H1 (cell line): ENCODE data around the gene SLC38A8. TPM values are rescaled to one million over a fixed set of nuclear protein-coding genes. Genes with fewer than 3 reads are reported as not detected.

Experiments
- CTCF ChIA-PET: fragments of 300-600 bp; sonication (Branson Sonifier 250); formaldehyde crosslinking; loops from one replicate; lab custom pipeline; 2021; ENCODE audit not compliant: partially characterized antibody; lab: Charles Lee
- POLR2A ChIA-PET: fragments of 300-600 bp; sonication (Branson Sonifier 250); formaldehyde crosslinking; loops from one replicate; lab custom pipeline; 2021; ENCODE audit warnings: inconsistent platforms; ENCODE audit not compliant: partially characterized antibody; lab: Charles Lee
- DNase-seq, 2 experiments: peaks; one replicate each; pipeline versions ENCODE4 v3.0.0 to v3.0.0-alpha.2; 2010 to 2022; ENCODE audit warnings: low spot score in 2 of 2, low read depth in 1 of 2, mixed read lengths in 1 of 2
- FAIRE-seq: peaks from 2 replicates; lab custom pipeline; 2011; peaks lifted over from hg19 to GRCh38; lab: Jason Lieb, UNC
- H2AFZ ChIP-seq: 2 replicates; pipeline ENCODE4 v1.8.1; 2012; ENCODE audit warnings: low read length, inconsistent platforms
- H2AK5ac ChIP-seq: 2 replicates; pipeline ENCODE4 v1.6.1; 2013; ENCODE audit warnings: low read depth, low read length
- H2BK120ac ChIP-seq: replicated peaks from 2 replicates; pipeline ENCODE3; 2013; ENCODE audit warnings: low read depth, low read length, inconsistent platforms
- H2BK12ac ChIP-seq: 2 replicates; pipeline ENCODE4 v1.6.1; 2013; ENCODE audit warnings: low read depth, low read length
- H2BK15ac ChIP-seq: 2 replicates; pipeline ENCODE4 v1.6.1; 2013; ENCODE audit warnings: low read length
- H2BK20ac ChIP-seq: 2 replicates; pipeline ENCODE4 v1.6.1; 2013; ENCODE audit warnings: low read length
- H2BK5ac ChIP-seq: 2 replicates; pipeline ENCODE4 v1.6.1; 2013; ENCODE audit warnings: low read depth, low read length
- H3K14ac ChIP-seq: 2 replicates; pipeline ENCODE4 v1.6.1; 2013; ENCODE audit warnings: inconsistent platforms; ENCODE audit not compliant: insufficient read length
- H3K18ac ChIP-seq: 2 replicates; pipeline ENCODE4 v1.6.1; 2013; ENCODE audit warnings: low read length; ENCODE audit errors: extremely low read depth
- H3K23ac ChIP-seq: 2 replicates; pipeline ENCODE4 v1.6.1; 2013; ENCODE audit warnings: inconsistent platforms; ENCODE audit not compliant: insufficient read length
- H3K23me2 ChIP-seq: 2 replicates; pipeline ENCODE4 v1.6.1; 2013; ENCODE audit warnings: low read depth, low read length
- H3K27ac ChIP-seq: 2 replicates; pipeline ENCODE4 v1.6.1; 2011; ENCODE audit warnings: low read depth, low read length, inconsistent platforms
- H3K27me3 ChIP-seq, 4 experiments: replicated peaks in 1 of 4; 1 replicate in 1 of 4; 2 replicates in 3 of 4; pipeline versions ENCODE4 v1.6.1 to v1.8.1; 2011 to 2013; ENCODE audit warnings: low read length in 3 of 4, mild to moderate bottlenecking in 3 of 4, inconsistent platforms in 2 of 4, mixed read lengths in 2 of 4, moderate library complexity in 1 of 4; ENCODE audit not compliant: control insufficient read depth in 3 of 4, insufficient read depth in 3 of 4; ENCODE audit errors: extremely low read depth in 1 of 4
- H3K36me3 ChIP-seq, 4 experiments: 2 replicates each; pipeline versions ENCODE4 v1.6.1 to v1.8.1; 2011 to 2013; ENCODE audit warnings: mild to moderate bottlenecking in 4 of 4, low read length in 3 of 4, moderate library complexity in 2 of 4, control low read depth in 1 of 4, inconsistent platforms in 1 of 4; ENCODE audit not compliant: insufficient read depth in 4 of 4, control insufficient read depth in 2 of 4
- H3K4ac ChIP-seq: replicated peaks from 2 replicates; pipeline ENCODE3; 2013; ENCODE audit warnings: low read length, low read depth, mixed read lengths, inconsistent platforms; ENCODE audit not compliant: insufficient read length
- H3K4me1 ChIP-seq, 4 experiments: replicated peaks in 1 of 4; 1 replicate in 1 of 4; 2 replicates in 3 of 4; pipeline versions ENCODE4 v1.6.1 to v1.8.1; 2011 to 2013; ENCODE audit warnings: low read length in 3 of 4, inconsistent platforms in 2 of 4, mixed read lengths in 1 of 4; ENCODE audit not compliant: insufficient read depth in 4 of 4, control insufficient read depth in 3 of 4
- H3K4me2 ChIP-seq, 2 experiments: 2 replicates each; pipeline versions ENCODE4 v1.6.1 to v1.8.1; 2011 to 2013; ENCODE audit warnings: low read depth in 2 of 2, low read length in 2 of 2, control low read depth in 1 of 2, inconsistent platforms in 1 of 2, mild to moderate bottlenecking in 1 of 2; ENCODE audit not compliant: insufficient read depth in 1 of 2
- H3K4me3 ChIP-seq, 4 experiments: fragments of 200-600, 300-600 bp in 1 of 4; sonication (generic), shearing (Covaris generic), sonication (Bioruptor Twin) in 1 of 4; 2 replicates each; pipeline versions ENCODE4 v1.5.1 to v1.8.1; 2011 to 2016; ENCODE audit warnings: low read length in 4 of 4, low read depth in 3 of 4, control low read depth in 2 of 4, inconsistent platforms in 2 of 4, mild to moderate bottlenecking in 2 of 4, mixed read lengths in 1 of 4, moderate library complexity in 1 of 4; ENCODE audit not compliant: insufficient read depth in 2 of 4; ENCODE audit errors: extremely low read depth in 1 of 4
- H3K56ac ChIP-seq: replicated peaks from 2 replicates; pipeline ENCODE3; 2013; ENCODE audit warnings: low read depth, mild to moderate bottlenecking, mixed read lengths, low read length, inconsistent platforms; ENCODE audit not compliant: insufficient read length
- H3K79me1 ChIP-seq: 2 replicates; pipeline ENCODE4 v1.6.1; 2013; ENCODE audit warnings: low read depth, low read length, control low read depth
- H3K79me2 ChIP-seq, 2 experiments: 2 replicates each; pipeline versions ENCODE4 v1.6.1 to v1.8.1; 2012 to 2013; ENCODE audit warnings: low read length in 2 of 2, mild to moderate bottlenecking in 2 of 2, inconsistent platforms in 1 of 2; ENCODE audit not compliant: insufficient read depth in 2 of 2, control insufficient read depth in 1 of 2
- H3K9ac ChIP-seq, 4 experiments: replicated peaks in 1 of 4; 1 replicate in 1 of 4; 2 replicates in 3 of 4; pipeline versions ENCODE4 v1.6.1 to v1.8.1; 2011 to 2013; ENCODE audit warnings: low read depth in 3 of 4, low read length in 3 of 4, control low read depth in 2 of 4, mild to moderate bottlenecking in 2 of 4, moderate library complexity in 2 of 4, inconsistent platforms in 1 of 4; ENCODE audit errors: extremely low read depth in 1 of 4
- H3K9me3 ChIP-seq, 2 experiments: 2 replicates each; pipeline versions ENCODE4 v1.6.1 to v1.8.1; 2012 to 2013; ENCODE audit warnings: mild to moderate bottlenecking in 2 of 2, moderate library complexity in 2 of 2, control low read depth in 1 of 2, inconsistent platforms in 1 of 2, low read depth in 1 of 2, low read length in 1 of 2, mixed read lengths in 1 of 2; ENCODE audit not compliant: insufficient read depth in 2 of 2
- H4K20me1 ChIP-seq, 2 experiments: replicated peaks in 1 of 2; 2 replicates each; pipeline versions ENCODE3 to v1.8.1; 2011 to 2013; ENCODE audit warnings: inconsistent platforms in 2 of 2, low read length in 2 of 2, mild to moderate bottlenecking in 1 of 2; ENCODE audit not compliant: insufficient read depth in 2 of 2, control insufficient read depth in 1 of 2
- H4K5ac ChIP-seq: 2 replicates; pipeline ENCODE4 v1.6.1; 2013; ENCODE audit warnings: low read length, low read depth, mixed read lengths, inconsistent platforms; ENCODE audit not compliant: insufficient read length
- H4K8ac ChIP-seq: 2 replicates; pipeline ENCODE4 v1.8.0; 2013; ENCODE audit warnings: mild to moderate bottlenecking, moderate library complexity, low read length, inconsistent platforms; ENCODE audit not compliant: insufficient read depth; ENCODE audit errors: extremely low read depth
- H4K91ac ChIP-seq: replicated peaks from 2 replicates; pipeline ENCODE3; 2013; ENCODE audit warnings: low read length, mixed read lengths, inconsistent platforms; ENCODE audit not compliant: insufficient read length
- CBX8 ChIP-seq: fragments of 300-800, 300-1000 bp; sonication (generic); IDR thresholded peaks from 2 replicates; pipeline ENCODE4 v1.7.1; 2016; ENCODE audit warnings: low read depth, low read length, borderline replicate concordance
- CEBPB ChIP-seq: IDR thresholded peaks from 2 replicates; pipeline ENCODE4 v1.6.1; 2012; ENCODE audit warnings: low read depth, low read length
- CREB1 ChIP-seq: IDR thresholded peaks from 2 replicates; pipeline ENCODE4 v1.6.1; 2012; ENCODE audit warnings: inconsistent platforms
- POLR2AphosphoS5 ChIP-seq: IDR thresholded peaks from 2 replicates; pipeline ENCODE4 v1.6.1; 2011; ENCODE audit warnings: low read depth, low read length
- RAD21 ChIP-seq, 2 experiments: IDR thresholded peaks in 1 of 2; conservative IDR thresholded peaks in 1 of 2; 2 replicates each; pipeline ENCODE4 v1.6.1; 2011; ENCODE audit warnings: low read depth in 2 of 2, low read length in 2 of 2, improper control_type of control experiment in 1 of 2, inconsistent platforms in 1 of 2, mild to moderate bottlenecking in 1 of 2, moderate library complexity in 1 of 2
- RBBP5 ChIP-seq: IDR thresholded peaks from 2 replicates; pipeline ENCODE4 v1.7.1; 2012; ENCODE audit warnings: low read depth, mild to moderate bottlenecking, inconsistent platforms, low read length, moderate library complexity, borderline replicate concordance
- SIN3A ChIP-seq, 2 experiments: IDR thresholded peaks in 1 of 2; conservative IDR thresholded peaks in 1 of 2; 2 replicates each; pipeline ENCODE4 v1.6.1; 2011 to 2012; ENCODE audit warnings: low read length in 2 of 2, improper control_type of control experiment in 1 of 2, low read depth in 1 of 2, mild to moderate bottlenecking in 1 of 2
- TCF12 ChIP-seq: IDR thresholded peaks from 2 replicates; pipeline ENCODE4 v1.6.1; 2011; ENCODE audit warnings: low read depth, mild to moderate bottlenecking, low read length
- WGBS, 2 experiments: shearing (Covaris generic) in 1 of 2; methylation state at CpG; one replicate each; pipeline versions ENCODE4 v1.1.6 to v1.1.7; 2013 to 2015; ENCODE audit warnings: low lambda C conversion rate in 2 of 2, mixed read lengths in 2 of 2, inconsistent platforms in 1 of 2, low coverage in 1 of 2, missing lambda C conversion rate in 1 of 2; ENCODE audit not compliant: insufficient replicate concordance in 2 of 2, insufficient coverage in 1 of 2, insufficient read length in 1 of 2; ENCODE audit errors: extremely low coverage in 1 of 2, missing lambda C conversion rate in 1 of 2; 5-methylcytosine and 5-hydroxymethylcytosine counted together
- polyA plus RNA-seq, 7 experiments: library from polyadenylated mRNA; depleted of rRNA in 3 of 7; stranded (reverse) in 5 of 7; unstranded in 2 of 7; fragments of >200 nt in 5 of 7; fragments of 200-250 nt in 2 of 7; gene quantifications; 1 replicate in 5 of 7; 2 replicates in 1 of 7; 4 replicates in 1 of 7; pipeline versions ENCODE4 v1.2.1 to v1.2.3, GENCODE V29; 2011 to 2013; ENCODE audit warnings: missing spikeins in 2 of 7, mixed read lengths in 2 of 7
- total RNA-seq: library from RNA; stranded (reverse); fragmentation: NEBNext Ultra II Directional; extraction: Animal tissue kit (Norgen Biotek cat#: 25700); gene quantifications from 2 replicates; pipeline ENCODE4 v1.2.1, GENCODE V29; 2021
- TF ChIP-seq, protein P1 (sequence below), 3 experiments: IDR thresholded peaks; 1 replicate in 2 of 3; 2 replicates in 1 of 3; pipeline versions ENCODE4 v1.5.1 to v1.6.1; 2011; ENCODE audit warnings: low read length in 3 of 3, mild to moderate bottlenecking in 3 of 3, inconsistent platforms in 2 of 3, low read depth in 1 of 3, moderate library complexity in 1 of 3; ENCODE audit not compliant: insufficient read depth in 1 of 3; ENCODE audit errors: control extremely low read depth in 1 of 3

The SLC38A8 gene
- total and polyA plus RNA-seq, 2 of the 8 experiments (the other 6 are each of a cell fraction or from before 2014, with no cell fraction given), result 0.08 TPM; not detected in 1

DNA sequence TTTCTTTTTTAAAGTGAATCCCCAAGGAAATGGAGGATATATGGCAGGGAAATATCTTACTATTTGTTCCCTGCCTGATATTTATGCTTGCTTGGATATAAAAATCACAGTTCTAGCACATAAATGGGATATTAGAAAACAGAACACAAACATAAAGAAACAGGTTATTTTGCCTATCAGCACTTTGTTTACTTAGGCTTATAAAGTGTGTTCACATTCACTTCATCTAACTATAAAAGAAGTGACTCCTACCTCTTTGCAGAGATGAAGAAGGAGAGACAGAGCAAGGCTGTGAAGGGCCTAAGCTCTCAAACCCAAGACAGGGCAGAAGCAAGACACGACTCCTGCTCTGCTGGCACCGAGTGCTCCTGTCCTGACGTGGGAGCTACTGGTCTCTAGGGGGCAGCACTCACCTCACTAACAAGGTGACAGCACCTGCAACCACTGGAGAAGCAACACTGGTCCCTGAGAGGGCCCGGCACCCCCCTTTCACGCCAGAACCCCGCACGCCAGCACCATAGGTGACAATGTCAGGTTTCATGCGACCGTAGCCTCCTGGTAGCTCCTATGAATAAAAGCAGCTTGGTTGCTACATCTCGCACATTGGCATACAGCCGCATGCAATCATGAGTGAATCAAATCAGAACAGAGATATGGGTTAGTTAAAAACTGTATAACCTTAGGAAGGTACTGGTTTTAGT lies 42.1 kb upstream of the SLC38A8 start:
- Histone ChIP-seq H2BK15ac (no peak overlapping the region), H4K20me1 (peaks cover 0 to 9% of the 10 kb centered on the region in 2 experiments), H3K56ac (no peak overlapping the region), H2AK5ac (no peak overlapping the region), H3K27ac (no peak overlapping the region), H2BK20ac (no peak overlapping the region), H3K4me1 (no peaks in the 10 kb centered on the region), H3K4ac (no peak overlapping the region), H2BK5ac (no peak overlapping the region), H3K27me3 (no peaks in the 10 kb centered on the region), H2BK12ac (no peak overlapping the region), H3K4me3 (no peak overlapping the region), H3K23me2 (no peaks in the 10 kb centered on the region), H4K91ac (no peak overlapping the region), H3K4me2 (no peak overlapping the region), H3K14ac (no peak overlapping the region), H4K5ac (no peak overlapping the region), H3K79me2 (no peaks in the 10 kb centered on the region), H3K79me1 (no peaks in the 10 kb centered on the region; the same call in 1 of the 2 replicates), H2BK120ac (no peak overlapping the region), H2AFZ (no peak overlapping the region), H3K23ac (no peak overlapping the region), H3K36me3 (peaks cover 18 to 57% (median 39%) of the 10 kb centered on the region in 4 experiments; a peak in 7 of 8 replicates), H3K9ac (no peak overlapping the region), H3K18ac (no peak overlapping the region), H3K9me3 (no peaks in the 10 kb centered on the region), H4K8ac (no peak overlapping the region)
- DNase-seq (peak; percentile 49 to 80), FAIRE-seq (peak; percentile 80)
- ChIA-PET POLR2A (interaction anchor here (1.0 to 1.2 kb wide), 2 partner anchors 32 to 92 kb away, joined by 4 read pairs; partner anchors contain the start of gene MBTPS1), CTCF (interaction anchor here (0.6 to 10.5 kb wide), 35 partner anchors 8 to 421 kb away, joined by 3 to 93 read pairs (median 5); partner anchors contain the start of gene ADAD2)
- 63% methylated on average over 11 of the region's 11 CpGs; no CpG with 5 or more reads in 1 of the 2 experiments for WGBS, 2 experiments
- TF ChIP-seq CBX8 (no peak), CEBPB (0 out of 2 replicates have a peak, but pooled peaks have one; percentile 24), RBBP5 (no peak), SIN3A (conservative IDR thresholded peaks at IDR 0.05 in 1 of 2, IDR thresholded peaks at IDR 0.05 in 1 of 2; ENCODE audit: low read depth in 1 of 2, low read length in 2 of 2) (peak in 1 of 2 experiments; percentile 80; a peak in 2 of 4 replicates), CREB1 (peak; percentile 50; the same call in 1 of the 2 replicates), POLR2AphosphoS5 (peak; percentile 25; the same call in 1 of the 2 replicates), TCF12 (peak; percentile 65; the same call in 1 of the 2 replicates), RAD21 (IDR thresholded peaks at IDR 0.05 in 1 of 2, conservative IDR thresholded peaks at IDR 0.05 in 1 of 2; ENCODE audit: low read depth in 2 of 2, low read length in 2 of 2) (peak; percentile 72 to 79)
- TF ChIP-seq, protein P1, sequence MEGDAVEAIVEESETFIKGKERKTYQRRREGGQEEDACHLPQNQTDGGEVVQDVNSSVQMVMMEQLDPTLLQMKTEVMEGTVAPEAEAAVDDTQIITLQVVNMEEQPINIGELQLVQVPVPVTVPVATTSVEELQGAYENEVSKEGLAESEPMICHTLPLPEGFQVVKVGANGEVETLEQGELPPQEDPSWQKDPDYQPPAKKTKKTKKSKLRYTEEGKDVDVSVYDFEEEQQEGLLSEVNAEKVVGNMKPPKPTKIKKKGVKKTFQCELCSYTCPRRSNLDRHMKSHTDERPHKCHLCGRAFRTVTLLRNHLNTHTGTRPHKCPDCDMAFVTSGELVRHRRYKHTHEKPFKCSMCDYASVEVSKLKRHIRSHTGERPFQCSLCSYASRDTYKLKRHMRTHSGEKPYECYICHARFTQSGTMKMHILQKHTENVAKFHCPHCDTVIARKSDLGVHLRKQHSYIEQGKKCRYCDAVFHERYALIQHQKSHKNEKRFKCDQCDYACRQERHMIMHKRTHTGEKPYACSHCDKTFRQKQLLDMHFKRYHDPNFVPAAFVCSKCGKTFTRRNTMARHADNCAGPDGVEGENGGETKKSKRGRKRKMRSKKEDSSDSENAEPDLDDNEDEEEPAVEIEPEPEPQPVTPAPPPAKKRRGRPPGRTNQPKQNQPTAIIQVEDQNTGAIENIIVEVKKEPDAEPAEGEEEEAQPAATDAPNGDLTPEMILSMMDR (IDR thresholded peaks at IDR 0.05; ENCODE audit: control extremely low read depth in 1 of 3, insufficient read depth in 1 of 3, low read depth in 1 of 3, low read length in 3 of 3), result peak; percentile 88 to 97 (median 97)
